ENCODE data around the gene TMEM259. TPM values are rescaled to one million over a fixed set of nuclear protein-coding genes. Genes with fewer than 3 reads are reported as not detected.

TMEM259 gene
- total RNA-seq, 1 experiment from 2014 or later = 171 TPM

GRCh38 chr19:990746-991145 lies 30.2 kb downstream of the TMEM259 start:
- Histone ChIP-seq H4K5ac (ENCODE audit: insufficient read length, low read depth, low read length) (no peak overlapping the region), H3K14ac (ENCODE audit: insufficient read depth, low read length) (no peak overlapping the region), H2BK5ac (ENCODE audit: insufficient read length, low read length) (no peak overlapping the region), H2BK12ac (ENCODE audit: insufficient read length, low read depth, low read length) (no peak overlapping the region), H2BK15ac (ENCODE audit: low read depth, low read length) (no peak overlapping the region), H3K27me3 (ENCODE audit: insufficient read depth, low read length) (no peaks in the 10 kb centered on the region), H3K9me3 (ENCODE audit: control insufficient read depth, low read depth, low read length) (no peaks in the 10 kb centered on the region), H2BK120ac (ENCODE audit: low read depth, low read length, poor library complexity, severe bottlenecking) (no peak overlapping the region), H4K8ac (replicated peaks; ENCODE audit: insufficient read length, low read depth, low read length) (no peak overlapping the region), H2AFZ (ENCODE audit: low read length) (no peak overlapping the region), H3K56ac (ENCODE audit: insufficient read length, low read depth, low read length) (no peak overlapping the region), H3K4me2 (ENCODE audit: insufficient read depth, insufficient read length, low read length) (no peak overlapping the region), H2BK20ac (ENCODE audit: low read depth, low read length, poor library complexity, severe bottlenecking) (no peak overlapping the region), H3K4me1 (ENCODE audit: insufficient read depth, low read length) (no peaks in the 10 kb centered on the region), H3K9ac (ENCODE audit: extremely low read depth, insufficient read length, low read length) (no peak overlapping the region), H3K23me2 (ENCODE audit: insufficient read length, low read depth, low read length, poor library complexity, severe bottlenecking) (no peaks in the 10 kb centered on the region), H3K4ac (ENCODE audit: low read depth, low read length) (no peak overlapping the region), H4K20me1 (ENCODE audit: control insufficient read depth, insufficient read depth, insufficient read length) (peaks cover 4% of the 10 kb centered on the region), H3K79me2 (ENCODE audit: insufficient read depth, low read length) (no peaks in the 10 kb centered on the region), H3K18ac (ENCODE audit: insufficient read length, low read depth, low read length) (no peak overlapping the region), H3K79me1 (ENCODE audit: insufficient read depth, low read depth, low read length, poor library complexity, severe bottlenecking) (no peaks in the 10 kb centered on the region), H3K27ac (ENCODE audit: insufficient read length, low read depth, low read length) (no peak overlapping the region), H3T11ph (ENCODE audit: low read length) (no peak overlapping the region), H4K91ac (ENCODE audit: insufficient read length, low read depth, low read length) (no peak overlapping the region), H3K23ac (ENCODE audit: insufficient read length, low read depth, low read length) (no peak overlapping the region), H2AK5ac (ENCODE audit: insufficient read length, low read length) (no peak overlapping the region)
- no peak for TF ChIP-seq CTCF (conservative IDR thresholded peaks at IDR 0.05)
- Mint-ChIP-seq H3K27me3 (ENCODE audit: low read depth) (no peaks in the 10 kb centered on the region), H3K27ac (no peak overlapping the region), H3K9me3 (no peaks in the 10 kb centered on the region), H3K36me3 (ENCODE audit: insufficient read depth in 1 of 3, low read depth in 3 of 3) (peaks cover 10 to 41% (median 38%) of the 10 kb centered on the region in 3 experiments; a peak in 6 of 7 replicates), H3K4me3 (no peak overlapping the region), H3K4me1 (peaks cover 0 to 11% of the 10 kb centered on the region in 2 experiments; a peak in 2 of 4 replicates)
- DNase-seq = no peak
- no CpG with 5 or more reads among the region's 23 CpGs for WGBS (ENCODE audit: extremely low coverage, insufficient read length, low lambda C conversion rate)

Data from H9 (cell line).